WTC11 (cell line): ENCODE results near the gene OVOL1. TPM values are rescaled to one million over a fixed set of nuclear protein-coding genes. Genes with fewer than 3 reads are reported as not detected.

Experiments used
- AFF4 ChIP-seq: sonication (generic); formaldehyde crosslinking; IDR thresholded peaks from 2 replicates; pipeline ENCODE4 v1.8.1; 2023; ENCODE audit warnings: mild to moderate bottlenecking, missing genetic modification reagents, borderline replicate concordance
- AR ChIP-seq: fragments of 250-450 bp; sonication (Bioruptor Pico); IDR thresholded peaks from 2 replicates; pipeline ENCODE4 v1.9.0; 2021; ENCODE audit warnings: mild to moderate bottlenecking
- ARID4B ChIP-seq: sonication (generic); formaldehyde crosslinking; IDR thresholded peaks from 2 replicates; pipeline ENCODE4 v1.8.0; 2023; ENCODE audit warnings: missing genetic modification reagents, mild to moderate bottlenecking, borderline replicate concordance
- CBFB ChIP-seq: sonication (generic); formaldehyde crosslinking; IDR thresholded peaks from 2 replicates; pipeline ENCODE4 v1.8.1; 2022; ENCODE audit warnings: mild to moderate bottlenecking, low read depth, missing genetic modification reagents
- CDX4 ChIP-seq: fragments of 250-450 bp; sonication (Bioruptor Pico); IDR thresholded peaks from 2 replicates; pipeline ENCODE4 v1.9.0; 2021; ENCODE audit warnings: moderate library complexity, mild to moderate bottlenecking, inconsistent platforms, borderline replicate concordance
- E2F5 ChIP-seq: sonication (generic); formaldehyde crosslinking; IDR thresholded peaks from 2 replicates; pipeline ENCODE4 v1.8.1; 2022; ENCODE audit warnings: mild to moderate bottlenecking, moderate library complexity, missing genetic modification reagents
- JUN ChIP-seq: sonication (generic); formaldehyde crosslinking; IDR thresholded peaks from 2 replicates; pipeline ENCODE4 v1.8.0; 2023; ENCODE audit warnings: mild to moderate bottlenecking, missing genetic modification reagents
- MYBL2 ChIP-seq: sonication (generic); formaldehyde crosslinking; IDR thresholded peaks from 2 replicates; pipeline ENCODE4 v1.8.1; 2023; ENCODE audit warnings: mild to moderate bottlenecking, moderate library complexity, missing genetic modification reagents
- NFYB ChIP-seq: sonication (generic); formaldehyde crosslinking; conservative IDR thresholded peaks from 2 replicates; pipeline ENCODE4 v1.8.0; 2022; ENCODE audit warnings: low read depth, missing genetic modification reagents
- NR1H2 ChIP-seq: sonication (generic); formaldehyde crosslinking; IDR thresholded peaks from 2 replicates; pipeline ENCODE4 v1.9.0; 2021; ENCODE audit warnings: mild to moderate bottlenecking, moderate library complexity, missing genetic modification reagents
- NR3C1 ChIP-seq: sonication (generic); formaldehyde crosslinking; conservative IDR thresholded peaks from 2 replicates; pipeline ENCODE4 v1.8.1; 2023; ENCODE audit warnings: low read depth, mild to moderate bottlenecking, missing genetic modification reagents
- SOX15 ChIP-seq: fragments of 250-450 bp; sonication (Bioruptor Pico); IDR thresholded peaks from 2 replicates; pipeline ENCODE4 v1.9.0; 2021; ENCODE audit warnings: mild to moderate bottlenecking
- SP1 ChIP-seq: sonication (generic); formaldehyde crosslinking; conservative IDR thresholded peaks from 2 replicates; pipeline ENCODE4 v1.8.1; 2022; ENCODE audit warnings: missing genetic modification reagents
- TCF7 ChIP-seq: sonication (generic); formaldehyde crosslinking; IDR thresholded peaks from 2 replicates; pipeline ENCODE4 v1.8.0; 2022; ENCODE audit warnings: mild to moderate bottlenecking, low read depth, missing genetic modification reagents, moderate library complexity
- USF1 ChIP-seq: sonication (generic); formaldehyde crosslinking; IDR thresholded peaks from 2 replicates; pipeline ENCODE4 v1.8.0; 2022; ENCODE audit warnings: mild to moderate bottlenecking, missing genetic modification reagents
- ZNF138 ChIP-seq: sonication (generic); formaldehyde crosslinking; conservative IDR thresholded peaks from 2 replicates; pipeline ENCODE4 v1.8.1; 2022; ENCODE audit warnings: mild to moderate bottlenecking, moderate library complexity, missing genetic modification reagents
- ZNF281 ChIP-seq: sonication (generic); formaldehyde crosslinking; IDR thresholded peaks from 2 replicates; pipeline ENCODE4 v1.8.0; 2023; ENCODE audit warnings: mild to moderate bottlenecking, missing genetic modification reagents
- ZNF423 ChIP-seq: fragments of 250-450 bp; sonication (Bioruptor Pico); IDR thresholded peaks from 2 replicates; pipeline ENCODE4 v2.1.2; 2022; ENCODE audit warnings: mild to moderate bottlenecking, moderate library complexity
- ZNF671 ChIP-seq: fragments of 250-450 bp; sonication (Bioruptor Pico); IDR thresholded peaks from 2 replicates; pipeline ENCODE4 v1.8.0; 2021; ENCODE audit warnings: mild to moderate bottlenecking
- total RNA-seq: library from RNA; stranded (reverse); gene quantifications from 3 replicates; pipeline ENCODE4 v1.2.3, GENCODE V29; 2021

Gene OVOL1
- total RNA-seq, 1 experiment from 2014 or later: 6.8 TPM

GRCh38 chr11:65833297-65834030 is 46.6 kb downstream of the OVOL1 start, which contains the start of gene SNX32 (continued):
- 0 out of 2 replicates have a peak, but pooled peaks have one; percentile 87 for TF ChIP-seq NR3C1 (CRISPR knock-in tag)
- TF ChIP-seq AR: no peak
- no peak for TF ChIP-seq SOX15
- TF ChIP-seq MYBL2 (CRISPR knock-in tag): peak; percentile 71; the same call in 1 of the 2 replicates
- peak; percentile 99 for TF ChIP-seq NFYB
- 0 out of 2 replicates have a peak, but pooled peaks have one; percentile 52 for TF ChIP-seq CBFB
- TF ChIP-seq E2F5 (CRISPR knock-in tag): peak; percentile 47; the same call in 1 of the 2 replicates
- peak; percentile 99 for TF ChIP-seq SP1
- peak; percentile 45; the same call in 1 of the 2 replicates for TF ChIP-seq ARID4B (CRISPR knock-in tag)
- TF ChIP-seq AFF4 (CRISPR knock-in tag): no peak
- TF ChIP-seq NR1H2 (CRISPR knock-in tag): no peak
- TF ChIP-seq ZNF281: peak; percentile 81; the same call in 1 of the 2 replicates
- peak; percentile 93 for TF ChIP-seq USF1 (CRISPR knock-in tag)
- TF ChIP-seq ZNF138 (CRISPR knock-in tag): peak; percentile 55; the same call in 1 of the 2 replicates
- no peak for TF ChIP-seq TCF7
- no peak for TF ChIP-seq JUN
- TF ChIP-seq ZNF423 (CRISPR knock-in tag): no peak
- TF ChIP-seq CDX4 (CRISPR knock-in tag): no peak
- TF ChIP-seq ZNF671 (CRISPR knock-in tag): no peak
